ENCODE results near the gene IL1RAPL1.

The IL1RAPL1 gene

DNA sequence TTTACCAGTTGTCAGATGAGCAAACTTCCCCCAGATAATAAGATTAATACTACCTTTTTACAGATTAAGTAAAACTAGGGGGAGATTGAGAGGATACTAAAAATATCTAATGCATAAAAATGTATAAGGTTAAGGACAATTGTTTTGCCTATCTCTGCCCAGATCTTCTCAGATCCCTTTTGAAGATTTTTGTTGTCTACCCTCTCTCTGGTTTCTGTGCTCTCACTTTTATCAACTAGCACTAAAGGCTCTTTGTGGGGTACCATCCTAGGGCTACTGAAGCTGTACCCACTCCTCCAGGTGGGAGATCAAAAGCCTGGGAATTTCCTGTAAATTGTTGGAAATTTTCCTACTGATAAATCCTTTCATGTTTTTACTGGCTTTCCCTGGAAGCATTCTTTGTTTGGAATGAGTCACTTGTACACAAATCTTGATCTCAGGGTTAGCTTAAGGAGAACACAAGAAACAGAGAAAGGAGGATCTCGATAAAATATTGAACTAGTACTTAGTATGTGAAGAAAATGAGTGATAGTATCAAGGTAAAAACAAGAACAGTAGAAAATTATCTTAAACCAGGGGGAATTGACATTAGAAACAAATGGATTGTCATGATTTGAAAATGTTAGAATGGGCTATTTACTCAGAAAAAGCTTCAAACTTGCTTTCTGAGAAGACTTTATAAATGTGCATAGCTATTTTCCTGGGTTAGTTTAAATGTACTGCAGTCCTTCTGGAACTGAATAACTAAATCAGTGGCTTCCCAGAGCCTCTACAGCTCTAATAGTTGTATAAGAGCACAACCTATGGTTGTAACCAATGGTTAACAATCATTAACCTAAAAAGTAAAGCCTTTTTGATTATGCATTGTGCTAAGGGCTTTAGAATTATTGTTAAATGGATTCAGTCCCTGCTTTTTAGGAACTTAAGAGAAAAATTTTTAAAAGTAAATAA is 948.2 kb downstream of the IL1RAPL1 start:
- intact Hi-C loops (cut with DNase I) = no loop called here
- DNase-seq = no peak

DNA sequence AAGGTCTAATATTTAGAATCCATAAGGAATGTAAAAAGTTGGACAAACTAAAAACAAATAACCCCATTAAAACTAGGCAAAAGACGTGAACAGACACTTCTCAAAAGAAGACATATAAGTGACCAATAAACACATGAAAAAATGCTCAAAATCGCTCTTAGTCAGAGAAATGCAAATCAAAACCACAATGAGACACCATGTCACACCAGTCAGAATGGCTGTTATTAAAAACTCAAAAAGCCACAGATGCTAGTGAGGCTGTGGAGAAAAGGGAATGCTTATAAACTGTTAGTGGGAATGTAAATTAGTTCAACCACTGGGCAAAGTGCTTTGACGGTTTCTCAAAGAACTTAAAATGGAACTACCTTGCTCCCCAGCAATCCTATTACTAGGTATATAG is 953.8 kb downstream of the IL1RAPL1 start:
- intact Hi-C loops (cut with DNase I) = no loop called here
- DNase-seq = no peak

DNA sequence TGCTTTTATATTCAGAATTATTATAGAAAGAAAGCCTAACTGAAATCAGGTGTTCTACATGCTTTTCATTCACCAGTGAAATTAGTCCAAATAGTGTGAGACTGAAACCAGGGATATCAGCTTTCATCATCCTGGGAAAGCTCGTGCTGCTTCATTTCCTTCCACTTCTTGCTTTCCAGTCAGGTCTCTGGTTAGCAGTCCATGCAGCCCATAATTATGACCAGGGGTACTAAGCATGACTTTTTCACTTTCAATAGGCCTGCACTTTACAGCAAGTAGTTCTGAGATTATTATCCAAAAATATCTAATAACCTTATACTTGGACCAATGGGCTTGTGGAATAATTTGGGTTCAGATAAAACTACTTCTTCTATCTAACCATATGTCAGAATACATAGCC is 954.9 kb downstream of the IL1RAPL1 start:
- DNase-seq = no peak
- intact Hi-C loops (cut with DNase I) = no loop called here

DNA sequence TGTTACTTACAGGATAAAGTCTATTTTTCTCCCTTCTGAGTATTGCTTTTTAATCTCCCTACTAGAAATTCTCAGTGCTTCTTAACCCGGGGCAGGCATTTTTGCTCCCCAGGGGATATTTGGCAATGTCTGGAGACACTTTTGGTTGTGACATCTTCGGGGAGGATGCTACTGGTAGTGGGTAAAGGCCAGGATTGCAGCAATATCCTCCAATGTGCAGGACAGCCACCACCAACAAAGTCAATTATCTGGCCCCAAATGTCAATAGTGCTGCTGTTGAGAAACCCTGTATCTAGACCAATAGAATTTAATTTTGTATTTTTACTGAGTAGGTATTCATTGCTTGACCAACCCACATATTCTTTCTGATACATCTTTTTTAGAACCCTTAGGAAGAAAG is 958.6 kb downstream of the IL1RAPL1 start:
- intact Hi-C loops (cut with DNase I) = no loop called here
- no peak for DNase-seq

DNA sequence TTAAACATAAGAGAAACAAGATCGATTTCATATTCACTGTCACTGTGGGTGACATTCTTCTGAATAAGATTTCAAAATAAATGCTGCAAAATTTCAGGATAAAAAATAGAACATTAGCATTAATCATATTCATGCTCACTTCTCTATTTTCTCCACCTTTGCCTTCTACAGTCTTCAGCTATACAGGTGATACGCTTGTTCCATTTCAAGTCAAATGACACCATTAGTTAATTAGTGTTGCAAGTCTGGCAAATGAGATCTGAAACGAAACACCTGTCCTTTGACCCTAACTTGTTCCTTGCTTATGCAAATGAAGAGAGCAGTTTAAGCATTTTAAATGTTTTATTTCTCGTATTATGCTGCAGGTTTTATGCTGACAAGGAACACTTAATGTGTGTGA is 960.6 kb downstream of the IL1RAPL1 start:
- intact Hi-C loops (cut with DNase I) = no loop called here
- DNase-seq = no peak

DNA sequence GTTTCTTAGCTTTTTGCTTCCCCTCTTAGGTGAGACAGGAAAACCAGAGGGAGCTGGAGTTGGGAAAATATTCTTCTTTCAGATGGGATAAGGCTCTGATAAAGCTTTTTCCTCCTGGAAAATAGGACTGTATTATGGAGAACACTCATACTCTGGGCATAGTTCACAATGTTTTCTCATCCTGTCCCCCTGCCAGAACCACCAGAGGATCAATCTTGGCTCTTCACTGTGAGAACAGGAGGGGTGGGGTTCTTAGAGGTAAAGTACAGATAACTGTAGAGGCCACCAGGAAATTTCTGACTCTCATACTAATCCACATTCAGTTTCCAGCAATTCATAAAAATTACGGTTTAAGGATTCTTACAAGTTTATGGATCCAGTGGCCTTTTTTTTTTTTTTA is 966.3 kb downstream of the IL1RAPL1 start:
- intact Hi-C loops (cut with DNase I) = no loop called here

DNA sequence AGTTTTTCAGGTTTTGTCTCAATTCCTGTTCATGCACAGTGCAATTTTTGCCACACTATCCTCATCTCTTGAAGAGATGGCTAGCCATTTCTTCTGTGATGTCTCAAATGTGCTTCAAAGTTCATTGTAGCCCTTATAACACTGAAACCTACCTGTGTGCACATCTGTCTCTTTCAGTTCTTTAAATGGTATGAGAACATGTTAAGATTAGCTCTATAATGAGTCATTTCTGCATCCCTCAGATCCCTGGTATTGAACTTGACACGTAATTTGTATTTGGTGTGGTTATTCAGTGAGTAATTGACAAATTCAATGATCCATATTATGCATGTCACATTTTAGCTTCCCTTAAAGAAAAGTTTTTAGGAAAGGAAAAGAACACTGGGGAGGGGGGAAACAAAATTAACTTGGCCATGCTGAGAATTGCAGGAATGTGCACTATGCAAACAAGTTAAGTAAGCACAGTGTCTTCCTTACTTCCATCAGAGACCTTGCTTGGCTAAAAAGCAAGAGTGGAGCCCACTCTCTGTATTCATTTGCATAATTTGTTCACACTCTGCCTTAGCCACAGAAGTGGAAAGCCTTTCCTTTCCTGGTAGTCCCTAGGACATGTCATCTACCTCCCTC is 968.3 kb downstream of the IL1RAPL1 start:
- DNase-seq = no peak
- intact Hi-C loops (cut with DNase I) = no loop called here

More for the DNA sequence above, 966.3 kb downstream of the IL1RAPL1 start:
- DNase-seq = no peak

DNA sequence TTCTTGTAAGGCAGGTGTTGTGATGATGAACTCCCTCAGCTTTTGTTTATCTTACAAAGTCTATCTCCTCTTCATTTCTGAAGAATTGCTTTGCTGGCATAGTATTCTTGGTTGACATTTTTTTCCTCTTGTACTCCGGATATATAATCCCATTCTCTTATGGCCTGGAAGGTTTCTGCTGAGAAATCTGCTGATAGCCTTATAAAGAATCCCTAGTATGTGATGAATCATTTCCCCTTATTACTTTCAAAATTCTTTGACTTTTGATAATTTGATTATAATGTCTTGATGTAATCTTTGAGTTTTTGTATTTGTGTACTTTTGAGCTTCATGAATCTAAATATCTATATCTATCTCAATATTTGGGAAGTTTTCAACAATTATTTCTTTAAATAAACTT is 972.8 kb downstream of the IL1RAPL1 start:
- DNase-seq = no peak
- intact Hi-C loops (cut with DNase I) = no loop called here

DNA sequence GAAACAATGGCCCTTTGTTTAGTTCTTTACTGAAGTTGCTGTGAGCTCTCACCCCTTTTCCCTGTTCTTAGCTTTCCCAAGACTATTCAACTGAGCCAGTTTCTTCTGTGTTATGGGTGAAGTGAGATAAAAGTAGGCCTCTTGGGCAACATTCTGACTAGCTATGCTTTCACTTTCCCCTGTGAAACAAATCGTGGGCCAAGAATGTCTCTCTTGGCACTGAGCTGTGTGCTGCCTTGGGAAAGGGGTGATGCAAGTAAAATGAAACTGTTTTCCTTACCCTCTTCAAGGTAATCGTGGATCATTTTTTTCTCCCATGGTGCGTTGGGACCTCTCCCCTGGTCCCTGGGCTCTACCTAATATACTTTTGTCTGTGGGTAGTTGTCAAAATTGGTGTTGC is 974.2 kb downstream of the IL1RAPL1 start:
- intact Hi-C loops (cut with DNase I) = no loop called here

DNA sequence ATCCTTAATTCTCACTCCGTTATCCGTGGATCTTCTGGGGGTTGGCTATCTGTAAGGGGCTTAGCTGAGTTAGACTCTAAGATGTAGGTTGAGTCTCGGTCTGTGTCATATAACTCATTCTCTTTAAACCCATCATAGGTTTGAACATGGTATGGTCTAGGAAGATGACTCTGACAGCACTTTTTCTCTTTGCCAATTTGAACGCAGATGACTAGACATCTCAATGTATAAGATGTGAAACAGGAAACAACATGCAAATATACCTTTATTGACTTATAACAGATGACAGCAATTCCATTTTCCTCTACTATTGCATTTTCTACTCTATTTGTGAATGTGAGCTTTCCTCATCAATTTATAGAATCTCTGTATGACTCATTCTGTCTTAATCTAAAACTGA is 993.3 kb downstream of the IL1RAPL1 start:
- DNase-seq = no peak
- intact Hi-C loops (cut with DNase I) = no loop called here

More for the DNA sequence above, 974.2 kb downstream of the IL1RAPL1 start:
- no peak for DNase-seq

DNA sequence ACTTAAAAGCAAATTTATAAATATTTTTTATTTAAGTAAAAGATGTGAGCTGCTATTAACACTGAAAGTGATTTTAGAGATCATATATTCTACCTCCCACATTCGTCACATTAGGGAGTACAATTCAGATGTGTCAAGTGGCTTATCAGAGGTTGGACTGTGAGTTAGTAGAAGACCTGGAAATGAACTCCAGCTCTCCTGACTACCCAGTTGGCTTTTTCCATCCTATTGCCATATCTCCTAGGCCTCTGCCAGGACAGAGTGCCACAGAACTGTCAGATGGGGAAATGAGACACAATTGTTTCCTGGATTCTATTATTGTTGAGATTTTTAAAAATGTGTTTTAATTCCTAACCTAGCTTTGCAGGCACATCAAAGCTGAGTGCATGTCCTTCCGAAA is 994.0 kb downstream of the IL1RAPL1 start:
- DNase-seq = no peak

DNA sequence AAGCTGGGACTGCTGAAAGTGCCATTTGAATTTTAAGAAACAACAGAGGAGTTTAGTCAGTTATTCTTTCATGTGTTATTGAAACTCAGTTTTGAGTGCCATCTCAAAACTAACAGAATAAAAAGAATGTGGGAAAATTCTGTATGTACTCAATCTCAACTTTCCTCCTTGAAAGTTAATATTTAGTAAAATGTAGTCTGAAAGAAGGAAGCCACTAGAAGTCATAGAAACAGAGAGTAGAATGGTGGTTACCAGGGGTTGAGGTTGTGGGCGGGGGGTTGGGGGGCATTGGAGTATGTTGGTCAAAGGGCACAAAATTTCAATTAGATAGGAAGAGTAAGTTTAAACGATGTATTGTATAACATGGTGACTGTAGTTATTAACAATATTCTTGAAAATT is 999.9 kb downstream of the IL1RAPL1 start:
- DNase-seq = no peak
- intact Hi-C loops (cut with DNase I) = no loop called here

More for the DNA sequence above, 994.0 kb downstream of the IL1RAPL1 start:
- intact Hi-C loops (cut with DNase I) = no loop called here

DNA sequence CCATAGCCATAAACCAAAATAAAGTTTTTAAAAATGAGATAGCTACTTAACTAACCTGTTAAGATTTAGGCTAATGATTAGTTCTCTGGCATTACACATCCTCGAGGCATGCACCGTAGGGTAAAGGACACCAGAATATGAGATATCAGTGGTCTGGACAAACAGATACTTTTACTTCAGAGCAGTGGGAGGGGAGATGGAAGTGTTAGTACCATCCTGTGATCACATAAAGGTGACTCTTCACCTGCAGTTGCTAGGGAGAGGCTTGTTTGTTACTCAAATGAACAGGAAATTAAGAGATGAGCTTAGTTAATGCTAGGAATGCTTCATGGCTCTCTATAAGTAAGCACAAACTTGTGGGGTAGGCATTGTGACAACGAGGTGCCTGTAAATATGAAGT is 1003.7 kb downstream of the IL1RAPL1 start:
- no peak for DNase-seq
- intact Hi-C loops (cut with DNase I) = no loop called here

DNA sequence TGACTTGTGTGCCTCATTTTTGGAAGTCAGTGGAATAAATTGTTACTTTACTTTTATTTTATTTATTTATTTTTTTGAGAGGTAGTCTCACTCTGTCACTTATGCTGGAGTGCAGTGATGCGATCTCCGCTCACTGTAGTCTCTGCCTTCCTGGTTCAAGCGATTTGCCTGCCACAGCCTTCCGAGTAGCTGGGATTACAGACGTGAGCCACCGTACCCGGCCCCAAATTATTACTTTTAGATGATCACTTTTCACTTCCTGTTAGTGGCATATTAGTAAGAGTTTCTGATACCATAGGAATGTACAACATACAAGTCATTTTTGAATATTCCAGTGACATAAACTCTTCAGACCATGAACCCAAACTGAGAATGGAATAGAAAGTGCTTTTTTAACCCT is 1017.1 kb downstream of the IL1RAPL1 start:
- no peak for DNase-seq
- intact Hi-C loops (cut with DNase I) = no loop called here

DNA sequence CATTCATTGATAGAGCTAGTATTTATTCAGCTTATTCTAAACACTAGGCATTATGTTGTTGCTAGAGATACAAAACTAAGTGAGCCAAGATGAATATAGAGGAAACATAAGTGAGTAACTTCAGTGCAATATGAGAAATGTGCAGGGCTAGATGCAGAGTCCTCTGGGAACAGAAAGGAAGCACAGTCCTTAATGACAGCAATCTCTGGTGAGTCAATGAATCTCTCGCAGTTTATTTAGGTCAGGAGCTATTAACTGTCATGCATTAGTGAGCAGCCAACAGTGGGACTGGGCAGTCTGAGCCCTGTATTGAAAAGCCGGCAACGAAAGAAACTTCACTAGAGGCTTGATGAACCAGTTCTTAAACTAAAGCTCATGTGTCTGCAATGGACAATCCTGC is 1030.0 kb downstream of the IL1RAPL1 start:
- no peak for DNase-seq
- intact Hi-C loops (cut with DNase I) = no loop called here

DNA sequence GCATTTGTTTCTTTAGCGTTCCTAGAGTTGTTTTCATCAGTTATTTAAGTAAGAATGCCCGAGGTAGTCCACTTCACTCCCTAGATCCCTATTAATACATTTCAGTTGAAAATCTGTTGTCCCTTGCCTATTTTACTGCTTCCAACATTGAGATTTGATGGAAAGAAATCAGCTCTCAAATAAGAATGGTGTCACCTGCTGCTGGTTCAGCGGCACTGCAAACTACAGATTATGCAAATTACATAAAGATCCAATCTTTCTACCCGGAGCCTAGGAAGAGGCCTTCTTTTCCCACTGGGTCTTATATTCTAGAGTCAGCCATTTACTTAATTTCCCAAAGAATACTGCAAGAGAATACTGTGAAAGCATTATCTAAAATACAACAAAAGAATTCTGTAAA is 1030.5 kb downstream of the IL1RAPL1 start:
- peak in 14 of 42 donors; percentile 2 to 45 (median 18) for DNase-seq
- intact Hi-C loops (cut with DNase I) = no loop called here

DNA sequence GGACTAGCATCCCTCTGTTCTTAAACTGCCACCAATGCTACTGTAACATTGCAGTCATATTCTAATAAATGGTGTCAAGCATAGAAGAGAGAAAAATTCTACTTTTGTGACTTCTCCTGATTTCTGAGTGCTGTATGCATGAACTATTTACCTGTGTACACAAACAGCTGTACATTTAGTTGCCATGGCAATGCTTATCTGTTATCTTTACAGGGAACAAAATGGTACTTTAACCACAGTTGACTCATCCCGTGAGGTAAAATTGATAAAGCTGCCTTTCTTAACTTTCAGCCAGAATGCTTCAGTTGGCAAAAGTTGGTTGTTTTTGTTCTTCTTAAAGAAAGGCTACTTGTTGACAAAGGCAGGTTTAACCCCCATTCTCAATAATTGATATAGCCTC is 1040.6 kb downstream of the IL1RAPL1 start:
- intact Hi-C loops (cut with DNase I) = no loop called here
- no peak for DNase-seq

DNA sequence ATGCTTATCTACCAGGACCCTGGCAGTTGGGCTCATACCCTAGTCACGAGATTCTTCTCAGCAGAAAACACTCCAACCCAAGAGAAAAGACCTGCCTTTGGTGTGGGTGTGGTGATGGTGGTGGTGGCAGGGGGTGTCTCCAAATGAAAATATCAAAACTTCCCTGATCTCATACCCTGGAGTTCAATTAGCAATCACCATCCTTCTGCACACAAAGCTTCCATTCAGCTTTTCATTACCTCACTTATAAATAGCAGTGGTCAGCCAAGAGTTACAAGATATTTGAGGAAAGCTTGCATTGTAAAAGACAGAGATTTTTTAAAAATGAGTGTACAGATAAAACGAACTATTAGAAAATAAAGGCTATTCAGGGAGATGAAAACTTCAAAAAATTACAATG is 1047.3 kb downstream of the IL1RAPL1 start:
- no peak for DNase-seq
- intact Hi-C loops (cut with DNase I) = no loop called here

DNA sequence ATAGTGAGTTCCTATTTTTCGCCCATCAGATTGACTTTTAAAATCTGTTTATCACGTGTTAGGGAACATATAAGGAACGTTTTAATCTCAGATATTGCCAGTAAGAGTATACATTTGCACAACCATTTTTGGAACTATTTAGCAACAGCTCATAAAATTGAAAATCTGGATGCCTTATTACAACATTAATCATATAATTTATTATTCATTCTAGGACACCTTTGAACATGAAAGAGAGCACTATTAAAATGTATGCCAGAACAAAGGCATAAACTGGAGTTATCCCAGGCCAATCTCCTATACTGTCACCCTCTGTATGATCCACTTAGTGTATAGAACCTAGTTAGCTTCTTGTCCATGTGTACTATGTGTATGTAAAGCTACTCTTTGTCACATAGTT is 1049.1 kb downstream of the IL1RAPL1 start:
- intact Hi-C loops (cut with DNase I) = no loop called here
- no peak for DNase-seq

DNA sequence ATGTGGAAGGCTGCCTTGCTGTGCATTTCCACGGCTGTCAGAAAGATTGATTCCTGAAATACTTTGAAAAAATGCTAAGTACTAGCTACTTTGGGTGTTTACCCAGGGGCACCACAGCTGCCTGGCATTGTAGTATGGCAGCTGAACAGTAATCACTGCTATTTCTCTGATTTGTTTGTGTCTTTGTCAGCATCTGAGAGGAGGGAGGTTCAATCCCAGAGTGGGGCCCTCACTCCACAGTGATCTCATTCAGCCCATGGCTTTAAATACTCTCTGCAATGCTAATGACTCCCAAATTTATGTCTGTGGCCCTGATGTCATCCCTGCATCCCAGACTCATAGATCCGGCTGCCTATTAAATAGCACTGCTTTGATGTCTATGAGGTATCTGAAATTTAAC is 1052.9 kb downstream of the IL1RAPL1 start:
- DNase-seq = peak in 6 of 42 donors; percentile 1 to 36 (median 11)
- intact Hi-C loops (cut with DNase I) = no loop called here

DNA sequence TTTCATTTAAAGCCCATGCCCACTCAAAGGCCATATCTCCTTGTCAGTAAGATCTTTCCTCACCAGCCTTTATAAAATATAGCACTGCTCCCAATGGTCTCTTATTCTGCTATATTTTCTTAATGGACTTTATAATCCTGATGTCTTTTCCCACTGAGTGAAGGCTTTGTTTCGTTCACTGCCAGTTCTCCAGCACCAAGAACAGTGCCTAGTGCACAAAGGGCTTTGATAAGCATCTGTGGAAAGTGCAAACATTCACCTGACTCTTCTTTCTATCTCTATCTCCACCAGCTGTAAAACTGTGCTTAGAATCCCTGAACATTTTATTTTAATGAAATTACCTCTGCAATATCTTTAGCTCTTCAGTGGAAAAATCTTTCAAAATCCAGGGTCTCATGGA is 1054.2 kb downstream of the IL1RAPL1 start:
- intact Hi-C loops (cut with DNase I) = no loop called here

More for the DNA sequence above, 1054.2 kb downstream of the IL1RAPL1 start:
- no peak for DNase-seq

Data from head of caudate nucleus (tissue), 42 donors.